T47D (cell line): Measurements from ENCODE around the gene GFAP.
A peak's percentile ranks its signal among the peaks of the same experiment; 100 is the strongest.

Experiments
- DNase-seq, 2 experiments: peaks; one replicate each; pipeline versions ENCODE4 v3.0.0 to v3.0.0-alpha.2; 2011 to 2012; ENCODE audit warnings: low read depth in 1 of 2, low spot score in 1 of 2
- JUND ChIP-seq: IDR thresholded peaks from 2 replicates; pipeline ENCODE4 v1.6.1; 2012; ENCODE audit warnings: low read depth
- in situ Hi-C: cut with HindIII; loops from 2 replicates; pipeline ENCODE4 v1.10.0; 2016; ENCODE audit warnings: low sequenced_read_pairs, low pct_unique_long_range_greater_than_20kb

Gene GFAP

DNA sequence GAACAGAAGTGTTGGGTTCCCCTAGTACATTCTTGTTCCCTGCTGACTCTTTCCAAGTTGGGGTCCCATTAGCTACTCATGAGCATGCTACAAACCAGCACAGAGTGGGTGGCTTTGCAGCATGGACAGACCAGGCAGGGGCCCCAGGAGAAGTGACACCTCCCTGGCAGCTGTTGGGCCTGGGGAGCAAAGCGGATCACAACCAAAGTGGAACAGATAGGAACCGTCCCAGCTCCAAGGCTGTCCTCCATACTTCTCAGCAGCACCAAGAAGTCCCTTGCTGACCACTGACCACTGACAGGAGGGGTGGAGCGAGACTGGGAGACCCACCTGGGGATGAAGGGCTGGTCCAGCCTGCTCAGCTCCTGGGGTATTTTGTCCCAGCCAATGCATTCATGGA, 12.4 kb upstream of the GFAP start:
- no peak for DNase-seq
- no peak for TF ChIP-seq JUND
- in situ Hi-C loops, result no loop called here

DNA sequence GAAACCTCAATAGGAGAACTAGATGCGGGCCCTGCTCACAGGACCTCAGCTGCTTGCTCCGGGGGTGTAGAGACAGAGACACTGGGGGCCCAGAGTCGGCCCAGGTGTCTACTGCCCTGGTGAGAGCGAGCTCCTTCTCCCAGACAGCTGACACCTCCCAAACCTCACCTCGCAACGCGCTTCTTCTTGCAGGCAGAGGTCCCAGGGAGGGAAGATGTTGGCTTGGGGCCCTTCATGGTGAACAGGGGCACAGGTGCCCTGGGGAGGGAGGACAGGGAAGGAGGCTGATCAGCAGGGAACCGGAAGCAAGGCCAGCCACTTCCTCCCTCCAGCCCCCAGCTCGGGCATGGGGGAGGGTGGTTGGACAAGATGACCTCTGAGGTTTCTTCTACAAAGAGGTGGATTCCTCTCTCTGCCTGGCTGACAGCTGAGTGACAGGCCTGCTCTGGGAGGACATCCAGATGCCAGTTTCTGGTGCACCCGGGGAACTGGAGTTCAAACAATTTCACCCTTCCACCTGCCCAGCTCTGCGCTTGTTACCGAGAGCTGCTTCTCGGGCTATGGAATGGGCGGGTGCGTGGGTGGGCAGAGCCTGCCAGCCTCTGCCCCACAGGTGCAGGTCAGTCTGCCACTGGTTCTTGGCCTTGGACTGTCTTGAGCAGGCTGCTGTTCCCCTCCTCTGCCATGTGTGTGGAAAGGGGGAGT, 11.7 kb upstream of the GFAP start:
- no peak for DNase-seq
- in situ Hi-C loops, result no loop called here
- TF ChIP-seq JUND, result no peak

DNA sequence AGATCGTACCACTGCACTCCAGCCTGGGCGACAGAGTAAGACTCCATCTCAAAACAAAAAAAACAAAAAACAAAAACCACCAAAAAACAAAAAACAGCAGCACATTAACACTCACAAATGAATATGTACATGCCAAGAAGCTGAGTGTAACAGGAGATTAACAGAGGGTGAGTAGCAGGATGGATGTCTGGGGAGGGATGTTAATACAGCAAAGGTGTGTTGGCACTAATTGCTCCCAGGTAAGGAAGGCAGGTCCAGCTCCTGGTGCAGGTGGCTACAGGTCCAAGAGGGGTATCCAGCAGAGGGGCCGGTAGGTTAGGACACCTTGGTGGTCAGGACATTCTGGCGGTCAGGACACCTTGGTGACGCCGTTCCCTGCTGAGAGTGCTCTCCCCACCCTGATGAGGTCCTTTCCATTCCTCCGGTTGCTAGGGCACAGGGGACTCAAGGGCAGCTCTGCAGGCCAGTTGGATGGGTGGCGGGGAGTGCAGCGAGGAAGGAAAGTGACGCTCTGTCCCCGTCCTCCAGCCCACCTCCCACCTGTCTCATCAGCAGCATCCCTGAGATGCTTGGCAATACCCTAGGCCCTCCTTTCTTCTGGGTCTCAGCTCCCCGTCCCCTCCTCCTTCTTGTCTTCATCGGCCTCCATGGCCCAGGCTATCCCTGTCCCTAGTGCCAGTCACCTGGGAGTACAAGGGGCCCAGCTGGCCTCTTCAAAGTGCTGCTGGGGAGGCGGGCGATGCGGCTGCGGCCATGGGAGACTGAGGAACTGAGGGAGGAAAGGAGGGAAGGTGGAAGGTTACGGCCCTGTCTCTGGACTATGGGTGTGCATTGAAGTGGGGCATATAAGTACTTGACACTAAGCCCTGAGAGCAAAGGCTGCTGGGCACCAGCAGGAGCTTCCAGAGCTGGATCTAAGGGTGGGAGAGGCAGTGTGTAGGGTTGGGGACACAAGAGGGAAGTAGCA, 10.7 kb upstream of the GFAP start:
- in situ Hi-C loops, result no loop called here
- no peak for DNase-seq
- no peak for TF ChIP-seq JUND

DNA sequence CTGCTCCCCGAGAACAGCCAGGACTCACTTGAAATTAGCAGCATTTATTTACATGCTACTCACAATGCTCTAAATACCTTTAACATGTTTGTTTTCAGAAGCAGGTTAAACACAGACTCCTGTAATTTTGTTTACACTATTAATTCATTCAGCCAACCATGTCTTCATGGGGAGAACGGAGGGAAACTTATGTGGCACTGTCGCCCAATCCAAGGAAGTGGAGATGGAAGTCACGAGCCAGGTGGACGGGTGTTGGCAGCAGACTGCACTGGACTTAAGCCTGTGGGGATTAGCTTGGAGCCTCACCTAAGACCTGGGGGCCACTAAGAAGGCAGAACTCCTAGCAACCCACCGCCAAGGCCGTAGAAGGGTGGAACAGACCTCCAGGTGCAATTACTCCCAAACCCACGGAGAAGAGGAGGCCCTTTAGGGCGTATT, 8.8 kb upstream of the GFAP start:
- TF ChIP-seq JUND, result no peak
- in situ Hi-C loops, result no loop called here
- peak; percentile 52 to 54 for DNase-seq

DNA sequence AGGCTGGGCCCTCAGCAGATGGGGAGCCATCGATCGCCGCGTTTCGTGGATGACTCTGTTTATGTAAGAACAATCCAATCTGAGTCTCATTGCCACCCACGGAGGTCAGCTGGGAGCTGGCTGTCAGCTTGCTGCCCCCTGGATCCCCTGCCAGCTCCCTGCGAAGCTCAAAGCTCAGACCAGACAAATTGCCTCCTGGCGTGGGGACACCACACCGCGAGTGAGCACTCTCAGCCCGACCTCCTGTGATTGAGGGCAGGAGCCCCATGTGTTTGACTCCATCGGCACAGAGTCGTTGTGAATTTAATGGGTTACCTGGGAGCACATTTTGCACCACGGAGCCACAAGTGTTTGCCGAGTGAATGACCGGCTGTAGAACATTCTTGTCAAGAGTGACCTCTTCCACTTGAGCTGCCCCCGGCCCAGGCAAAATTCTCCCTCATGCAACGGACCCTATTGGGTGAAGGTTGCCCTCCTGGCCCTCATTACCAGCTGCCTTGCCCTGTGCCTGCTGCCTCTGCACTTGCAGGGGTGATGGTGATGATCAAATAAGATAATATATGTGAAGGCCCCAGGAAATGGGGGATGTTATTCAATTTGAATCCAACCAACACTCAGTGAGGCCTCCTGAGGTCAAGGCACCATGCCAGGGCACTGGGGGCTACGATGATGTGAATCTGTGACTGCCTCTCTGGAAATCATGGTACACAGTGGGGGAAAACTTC, 7.6 kb upstream of the GFAP start:
- TF ChIP-seq JUND, result no peak
- no peak for DNase-seq
- in situ Hi-C loops, result no loop called here

DNA sequence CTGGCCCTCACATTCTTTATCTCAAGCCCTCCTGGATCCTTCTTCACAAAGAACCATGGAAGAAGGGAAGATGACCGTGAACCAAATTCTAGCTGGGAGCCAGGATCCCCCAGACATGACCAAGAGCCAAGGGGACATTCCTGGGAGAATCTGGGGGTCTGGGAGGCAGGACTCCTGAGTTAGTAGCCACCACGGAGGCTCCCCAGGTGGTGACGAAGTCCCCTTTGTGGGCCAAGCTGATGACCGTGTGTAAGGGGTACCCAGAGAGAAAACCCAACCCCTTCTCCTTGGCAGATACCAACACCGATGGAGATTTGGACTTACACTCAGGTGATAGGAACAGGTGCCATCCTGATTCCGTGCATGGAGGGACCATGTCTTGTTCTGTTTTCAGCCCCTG, 6.8 kb upstream of the GFAP start:
- no peak for TF ChIP-seq JUND
- in situ Hi-C loops, result no loop called here
- no peak for DNase-seq

DNA sequence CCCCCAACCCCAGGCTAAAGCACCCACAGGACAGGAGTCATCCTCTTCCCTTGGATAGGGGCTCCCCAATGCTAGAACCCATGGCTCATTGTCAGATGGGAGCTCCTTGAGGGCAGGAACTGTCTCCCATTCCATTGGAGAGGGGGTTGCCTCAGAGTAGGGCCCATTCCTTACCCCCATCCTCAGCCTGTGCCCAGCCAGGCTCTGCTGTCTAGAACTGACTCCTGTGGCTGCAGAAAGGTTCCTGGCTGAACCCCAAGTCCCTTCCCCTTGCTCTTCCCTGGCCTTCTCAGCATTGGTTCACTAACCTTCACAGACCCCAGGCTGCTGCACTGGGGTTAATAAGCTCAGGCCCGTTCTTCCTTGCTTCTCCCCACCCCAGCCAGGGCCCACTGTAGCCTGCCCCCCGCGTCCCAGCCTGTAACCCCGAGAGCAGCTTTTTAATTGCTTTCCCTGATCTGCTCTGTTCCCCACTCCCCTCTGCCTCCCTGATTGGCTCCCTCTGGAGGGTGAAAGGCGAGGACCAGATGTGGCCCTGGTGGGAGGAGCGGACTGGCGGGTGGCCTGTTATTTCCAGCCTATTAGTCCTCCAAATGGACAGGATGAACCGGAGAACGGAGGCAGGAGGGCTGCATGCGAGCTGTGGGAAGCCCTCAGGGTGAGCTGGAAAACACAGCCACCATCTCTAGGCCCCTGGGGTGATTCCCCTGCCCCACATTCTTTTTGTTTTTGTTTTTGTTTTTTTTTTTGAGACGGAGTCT, 6.0 kb upstream of the GFAP start:
- in situ Hi-C loops, result no loop called here
- TF ChIP-seq JUND, result no peak
- DNase-seq, result no peak

DNA sequence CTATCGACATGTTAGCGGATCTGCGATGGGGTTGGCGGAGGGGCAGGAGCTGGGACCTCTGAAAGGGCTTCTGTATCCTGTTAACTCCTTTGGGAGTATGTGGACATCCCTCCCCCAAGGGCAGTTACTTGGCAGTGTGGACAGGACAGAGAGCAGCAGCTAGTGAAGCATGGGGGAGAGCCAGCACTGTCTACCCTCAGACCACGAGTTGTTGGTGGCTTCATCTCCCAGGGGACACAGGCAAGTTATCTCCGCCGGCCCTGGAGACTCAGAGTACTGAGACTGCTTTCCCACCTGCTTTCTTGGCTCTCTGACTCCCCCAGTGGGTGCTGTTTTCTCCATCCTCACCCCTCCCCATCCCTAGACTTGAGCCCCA, 5.3 kb upstream of the GFAP start:
- no peak for TF ChIP-seq JUND
- no peak for DNase-seq
- in situ Hi-C loops, result no loop called here

DNA sequence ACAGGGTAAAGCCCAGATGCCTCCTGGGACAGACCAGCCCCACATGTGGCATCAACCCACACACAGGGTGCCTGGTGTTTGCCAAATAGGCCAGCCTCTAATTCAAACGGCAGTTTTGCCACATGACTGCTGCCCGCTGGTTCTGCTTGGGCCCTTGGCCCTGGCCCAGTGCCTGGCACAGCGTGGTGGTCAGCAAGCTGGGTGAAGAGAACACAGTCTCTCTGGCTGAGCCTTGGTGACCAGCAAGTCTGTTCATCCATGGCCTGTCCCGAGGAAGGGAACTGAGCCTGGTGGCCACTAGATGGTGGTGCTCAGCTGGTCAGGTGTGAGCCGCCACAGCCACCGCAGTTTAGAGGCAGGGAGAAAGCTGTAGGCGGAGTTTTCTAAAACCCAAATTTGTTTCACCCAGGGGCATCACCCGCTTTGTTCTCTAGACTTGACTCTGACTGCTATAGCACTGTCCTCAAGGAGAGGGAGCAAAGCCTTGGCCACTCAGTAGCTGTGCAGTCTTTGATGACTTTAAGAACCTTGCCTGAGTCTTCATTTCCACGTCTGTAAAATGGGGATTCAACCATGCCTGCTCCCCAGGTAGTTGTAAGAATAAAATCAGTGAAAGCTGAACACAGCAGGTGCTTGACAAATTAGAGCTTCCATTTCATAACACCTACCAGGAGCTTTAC, 4.7 kb upstream of the GFAP start:
- peak; percentile 91 to 93 for DNase-seq
- in situ Hi-C loops, result no loop called here
- no peak for TF ChIP-seq JUND

DNA sequence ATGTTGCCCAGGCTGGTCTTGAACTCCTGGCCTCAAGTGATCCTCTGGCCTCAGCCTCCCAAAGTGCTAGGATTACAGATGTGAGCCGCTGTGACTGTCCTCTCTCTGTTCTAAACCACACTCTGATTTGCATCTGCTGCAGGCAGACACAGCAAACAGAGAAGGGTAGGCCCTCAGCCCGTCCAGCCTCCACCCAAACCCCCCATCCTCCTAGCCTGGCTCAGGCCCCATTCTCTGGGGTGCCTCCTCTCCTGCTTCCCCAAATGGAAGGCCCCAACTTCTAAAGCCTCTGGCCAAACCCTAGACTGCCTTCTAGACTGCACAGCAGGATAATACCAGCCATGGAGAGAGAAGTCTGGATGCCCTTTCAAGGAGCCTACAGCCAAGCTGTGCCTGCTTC, 4.1 kb upstream of the GFAP start:
- DNase-seq, result no peak
- no peak for TF ChIP-seq JUND
- in situ Hi-C loops, result no loop called here

DNA sequence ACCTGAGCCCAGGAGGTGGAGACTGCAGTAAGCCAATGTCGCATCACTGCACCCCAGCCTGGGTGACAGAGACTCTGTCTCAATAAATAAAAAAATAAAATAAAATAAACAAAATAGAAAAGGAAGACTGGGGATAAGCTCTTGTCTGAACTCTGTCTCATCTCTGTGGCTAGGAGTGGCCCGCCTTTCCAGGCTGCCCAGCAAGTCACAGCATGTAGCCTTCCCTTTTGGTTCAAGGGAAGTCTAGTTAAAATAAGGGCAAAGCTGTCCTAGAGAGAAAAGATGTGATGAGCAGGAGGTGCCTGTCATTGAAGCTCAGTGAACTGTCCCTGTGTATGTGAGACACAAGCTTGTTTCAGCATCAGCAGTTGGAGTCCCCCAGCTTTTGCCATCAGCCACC, 2.7 kb upstream of the GFAP start:
- no peak for DNase-seq
- TF ChIP-seq JUND, result no peak
- in situ Hi-C loops, result no loop called here

DNA sequence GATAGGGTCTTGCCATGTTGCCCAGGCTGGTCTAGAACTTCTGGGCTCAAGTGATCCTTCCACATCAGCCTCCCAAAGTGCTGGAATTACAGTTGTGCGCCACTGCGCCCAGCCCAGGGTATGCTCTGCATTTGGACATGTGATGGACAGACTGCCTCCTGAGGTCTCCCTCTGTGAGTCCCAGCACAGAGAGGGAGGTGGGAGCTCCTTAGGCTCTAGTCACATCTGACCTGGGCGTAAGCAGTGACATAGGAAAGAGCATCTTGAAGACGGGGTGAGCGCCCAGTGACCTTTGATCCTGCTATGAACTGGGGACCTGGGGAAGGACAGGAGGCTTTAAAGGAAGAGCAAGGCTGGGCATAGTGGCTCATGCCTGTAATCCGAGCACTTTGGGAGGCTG, 2.2 kb upstream of the GFAP start:
- in situ Hi-C loops, result no loop called here
- DNase-seq, result no peak
- TF ChIP-seq JUND, result no peak
